Measurements from ENCODE around the gene HOXA7. TPM values are rescaled to one million over a fixed set of nuclear protein-coding genes. Genes with fewer than 3 reads are reported as not detected.
A peak's percentile ranks its signal among the peaks of the same experiment; 100 is the strongest.

HOXA7 gene
- total and polyA plus RNA-seq, 4 experiments from 2014 or later: not detected

GRCh38 chr7:27173511-27173955 lies 17.1 kb upstream of the HOXA7 start:
- H3K27me3 ChIP-seq (ENCODE audit: insufficient read depth, low read length): peaks cover 64% of the 10 kb centered on the region
- POLR2A ChIA-PET (ENCODE audit: partially characterized antibody): interaction anchor here (1.1 to 2.6 kb wide), 6 partner anchors 10 to 1312 kb away, joined by 3 to 9 read pairs (median 6); partner anchors contain the start of genes HOXA11 and HOXA7
- H3K4me3 ChIP-seq (ENCODE audit: low read length in 2 of 2): peak overlapping the region in 1 of 2 donors; percentile 32
- peak in 1 of 5 donors; percentile 53 for DNase-seq
- no peaks in the 10 kb centered on the region for H3K36me3 ChIP-seq (ENCODE audit: insufficient read depth, low read length)
- CTCF ChIA-PET (ENCODE audit: partially characterized antibody): interaction anchor here (1.4 to 3.2 kb wide), 3 partner anchors 13 to 1322 kb away, joined by 3 to 10 read pairs (median 3); no protein-coding TSS in a partner anchor
- peaks cover 36% of the 10 kb centered on the region for H3K4me1 ChIP-seq (ENCODE audit: insufficient read depth, low read length)
- Mint-ChIP-seq H3K4me1 (peaks cover 14 to 33% (median 20%) of the 10 kb centered on the region in 4 donors), H3K27me3 (peaks cover 58 to 66% of the 10 kb centered on the region in 2 donors), H3K27ac (peak overlapping the region in 1 of 7 donors; percentile 54), H3K4me3 (peak overlapping the region in 1 of 8 donors; percentile 15), H3K36me3 (peaks cover 0 to 2% of the 10 kb centered on the region in 2 donors), H3K9me3 (peaks cover 0 to 16% (median 3%) of the 10 kb centered on the region in 8 donors)
- no peaks in the 10 kb centered on the region for H3K9me3 ChIP-seq (ENCODE audit: control insufficient read depth in 1 of 2, low read length in 2 of 2)
- no peak overlapping the region for H3K27ac ChIP-seq (ENCODE audit: low read depth, low read length)
- intact Hi-C loops (cut with micrococcal nuclease): loop anchor here (1.0 kb wide), 1 partner anchor 11 kb away; no protein-coding TSS in a partner anchor

GRCh38 chr7:27172823-27173510 lies 16.5 kb upstream of the HOXA7 start:
- Histone ChIP-seq H3K9me3 (ENCODE audit: control insufficient read depth in 1 of 2, low read length in 2 of 2) (no peaks in the 10 kb centered on the region), H3K4me3 (ENCODE audit: low read length in 2 of 2) (peak overlapping the region in 1 of 2 donors; percentile 32), H3K27ac (ENCODE audit: low read depth, low read length) (no peak overlapping the region), H3K36me3 (ENCODE audit: insufficient read depth, low read length) (no peaks in the 10 kb centered on the region), H3K27me3 (ENCODE audit: insufficient read depth, low read length) (peaks cover 69% of the 10 kb centered on the region), H3K4me1 (ENCODE audit: insufficient read depth, low read length) (peaks cover 37% of the 10 kb centered on the region)
- peak overlapping the region in 2 of 7 donors; percentile 83 to 84 for H3K27ac Mint-ChIP-seq
- DNase-seq: no peak
- peaks cover 0 to 22% (median 4%) of the 10 kb centered on the region in 8 donors for H3K9me3 Mint-ChIP-seq
- peaks cover 14 to 39% (median 21%) of the 10 kb centered on the region in 4 donors for H3K4me1 Mint-ChIP-seq
- H3K4me3 Mint-ChIP-seq: peak overlapping the region in 7 of 8 donors; percentile 39 to 85 (median 65)
- intact Hi-C loops (cut with micrococcal nuclease): loop anchor here (1.0 kb wide), 1 partner anchor 11 kb away; no protein-coding TSS in a partner anchor
- peaks cover 0 to 2% of the 10 kb centered on the region in 2 donors for H3K36me3 Mint-ChIP-seq
- peaks cover 60 to 66% of the 10 kb centered on the region in 2 donors for H3K27me3 Mint-ChIP-seq
- ChIA-PET CTCF (ENCODE audit: partially characterized antibody) (interaction anchor here (0.7 to 3.2 kb wide), 4 partner anchors 10 to 1321 kb away, joined by 3 to 10 read pairs (median 3); no protein-coding TSS in a partner anchor), POLR2A (ENCODE audit: partially characterized antibody) (interaction anchor here (0.8 to 2.6 kb wide), 6 partner anchors 11 to 1311 kb away, joined by 3 to 6 read pairs (median 4); partner anchors contain the start of genes HOXA11 and HOXA7)

GRCh38 chr7:27172315-27172774 lies 15.9 kb upstream of the HOXA7 start:
- H3K4me1 Mint-ChIP-seq: peaks cover 14 to 41% (median 21%) of the 10 kb centered on the region in 4 donors
- H3K27ac ChIP-seq (ENCODE audit: low read depth, low read length): no peak overlapping the region
- intact Hi-C loops (cut with micrococcal nuclease): no loop called here
- ChIA-PET POLR2A (ENCODE audit: partially characterized antibody) (interaction anchor here (0.6 to 2.6 kb wide), 7 partner anchors 11 to 1311 kb away, joined by 3 to 6 read pairs (median 3); partner anchors contain the start of genes HOXA11 and HOXA7), CTCF (ENCODE audit: partially characterized antibody) (interaction anchor here (0.7 to 3.2 kb wide), 4 partner anchors 11 to 1320 kb away, joined by 3 to 10 read pairs (median 3); no protein-coding TSS in a partner anchor)
- peak overlapping the region; percentile 20 to 85 (median 72) for H3K4me3 Mint-ChIP-seq
- H3K36me3 ChIP-seq (ENCODE audit: insufficient read depth, low read length): no peaks in the 10 kb centered on the region
- H3K4me3 ChIP-seq (ENCODE audit: low read length in 2 of 2): no peak overlapping the region
- peaks cover 76% of the 10 kb centered on the region for H3K27me3 ChIP-seq (ENCODE audit: insufficient read depth, low read length)
- peak overlapping the region in 4 of 7 donors; percentile 19 to 83 (median 48) for H3K27ac Mint-ChIP-seq
- no peaks in the 10 kb centered on the region for H3K9me3 ChIP-seq (ENCODE audit: control insufficient read depth in 1 of 2, low read length in 2 of 2)
- peaks cover 37% of the 10 kb centered on the region for H3K4me1 ChIP-seq (ENCODE audit: insufficient read depth, low read length)
- peaks cover 59 to 65% of the 10 kb centered on the region in 2 donors for H3K27me3 Mint-ChIP-seq
- peak in 1 of 5 donors; percentile 17 for DNase-seq
- H3K36me3 Mint-ChIP-seq: peaks cover 0 to 2% of the 10 kb centered on the region in 2 donors
- H3K9me3 Mint-ChIP-seq: peaks cover 0 to 27% (median 6%) of the 10 kb centered on the region in 8 donors

GRCh38 chr7:27171637-27172314 lies 15.3 kb upstream of the HOXA7 start:
- intact Hi-C loops (cut with micrococcal nuclease): no loop called here
- peak overlapping the region in 6 of 7 donors; percentile 2 to 83 (median 58) for H3K27ac Mint-ChIP-seq
- DNase-seq: peak in 1 of 5 donors; percentile 18
- no peaks in the 10 kb centered on the region for H3K9me3 ChIP-seq (ENCODE audit: control insufficient read depth in 1 of 2, low read length in 2 of 2)
- H3K4me3 Mint-ChIP-seq: peak overlapping the region; percentile 52 to 85 (median 73)
- H3K4me1 Mint-ChIP-seq: peaks cover 14 to 47% (median 22%) of the 10 kb centered on the region in 4 donors
- no peaks in the 10 kb centered on the region for H3K36me3 ChIP-seq (ENCODE audit: insufficient read depth, low read length)
- peaks cover 0 to 33% (median 6%) of the 10 kb centered on the region in 8 donors for H3K9me3 Mint-ChIP-seq
- H3K27me3 Mint-ChIP-seq: peaks cover 63 to 68% of the 10 kb centered on the region in 2 donors
- H3K4me1 ChIP-seq (ENCODE audit: insufficient read depth, low read length): peaks cover 37% of the 10 kb centered on the region
- ChIA-PET CTCF (ENCODE audit: partially characterized antibody) (interaction anchor here (1.2 to 1.9 kb wide), 4 partner anchors 8 to 1277 kb away, joined by 3 to 12 read pairs (median 4); no protein-coding TSS in a partner anchor), POLR2A (ENCODE audit: partially characterized antibody) (interaction anchor here (0.6 to 2.7 kb wide), 3 partner anchors 10 to 41 kb away, joined by 3 to 9 read pairs (median 6); no protein-coding TSS in a partner anchor)
- peaks cover 81% of the 10 kb centered on the region for H3K27me3 ChIP-seq (ENCODE audit: insufficient read depth, low read length)
- no peak overlapping the region for H3K27ac ChIP-seq (ENCODE audit: low read depth, low read length)
- H3K36me3 Mint-ChIP-seq: peaks cover 0 to 2% of the 10 kb centered on the region in 2 donors
- H3K4me3 ChIP-seq (ENCODE audit: low read length in 2 of 2): no peak overlapping the region

- intact Hi-C loops (cut with micrococcal nuclease): no loop called here
- Mint-ChIP-seq H3K4me1 (peaks cover 14 to 47% (median 22%) of the 10 kb centered on the region in 4 donors), H3K27ac (peak overlapping the region in 3 of 7 donors; percentile 19 to 83 (median 75)), H3K9me3 (peaks cover 0 to 37% (median 6%) of the 10 kb centered on the region in 8 donors), H3K4me3 (peak overlapping the region in 5 of 8 donors; percentile 13 to 85 (median 61)), H3K27me3 (peaks cover 62 to 68% of the 10 kb centered on the region in 2 donors), H3K36me3 (peaks cover 0 to 2% of the 10 kb centered on the region in 2 donors)
- H3K27me3 ChIP-seq (ENCODE audit: insufficient read depth, low read length): peaks cover 86% of the 10 kb centered on the region
- POLR2A ChIA-PET (ENCODE audit: partially characterized antibody): interaction anchor here (2.7 kb wide), 1 partner anchor 16 kb away, joined by 9 read pairs; no protein-coding TSS in a partner anchor
- no peak overlapping the region for H3K27ac ChIP-seq (ENCODE audit: low read depth, low read length)
- DNase-seq: no peak
- CTCF ChIA-PET (ENCODE audit: partially characterized antibody): interaction anchor here (1.5 to 1.9 kb wide), 3 partner anchors 8 to 1276 kb away, joined by 4 to 12 read pairs (median 4); no protein-coding TSS in a partner anchor
- no peaks in the 10 kb centered on the region for H3K36me3 ChIP-seq (ENCODE audit: insufficient read depth, low read length)
- H3K9me3 ChIP-seq (ENCODE audit: control insufficient read depth in 1 of 2, low read length in 2 of 2): no peaks in the 10 kb centered on the region
- H3K4me1 ChIP-seq (ENCODE audit: insufficient read depth, low read length): peaks cover 42% of the 10 kb centered on the region
- H3K4me3 ChIP-seq (ENCODE audit: low read length in 2 of 2): no peak overlapping the region
These were observed 14.8 kb upstream of the HOXA7 start for GRCh38 chr7:27171325-27171636.

- peaks cover 61 to 65% of the 10 kb centered on the region in 2 donors for H3K27me3 Mint-ChIP-seq
- peaks cover 0 to 42% (median 6%) of the 10 kb centered on the region in 8 donors for H3K9me3 Mint-ChIP-seq
- no peaks in the 10 kb centered on the region for H3K36me3 ChIP-seq (ENCODE audit: insufficient read depth, low read length)
- H3K4me3 ChIP-seq (ENCODE audit: low read length in 2 of 2): no peak overlapping the region
- peaks cover 0 to 2% of the 10 kb centered on the region in 2 donors for H3K36me3 Mint-ChIP-seq
- intact Hi-C loops (cut with micrococcal nuclease): no loop called here
- peaks cover 92% of the 10 kb centered on the region for H3K27me3 ChIP-seq (ENCODE audit: insufficient read depth, low read length)
- H3K4me1 Mint-ChIP-seq: peaks cover 16 to 50% (median 25%) of the 10 kb centered on the region in 4 donors
- CTCF ChIA-PET (ENCODE audit: partially characterized antibody): interaction anchor here (1.0 to 1.9 kb wide), 6 partner anchors 9 to 1276 kb away, joined by 3 to 12 read pairs (median 4); no protein-coding TSS in a partner anchor
- no peak overlapping the region for H3K27ac ChIP-seq (ENCODE audit: low read depth, low read length)
- DNase-seq: no peak
- H3K4me3 Mint-ChIP-seq: peak overlapping the region in 5 of 8 donors; percentile 17 to 50 (median 26)
- H3K4me1 ChIP-seq (ENCODE audit: insufficient read depth, low read length): peaks cover 48% of the 10 kb centered on the region
- peak overlapping the region in 3 of 7 donors; percentile 22 to 83 (median 55) for H3K27ac Mint-ChIP-seq
- POLR2A ChIA-PET (ENCODE audit: partially characterized antibody): interaction anchor here (0.7 to 2.7 kb wide), 3 partner anchors 13 to 16 kb away, joined by 3 to 9 read pairs (median 7); partner anchors contain the start of gene HOXA11
- no peaks in the 10 kb centered on the region for H3K9me3 ChIP-seq (ENCODE audit: control insufficient read depth in 1 of 2, low read length in 2 of 2)
These were observed 14.2 kb upstream of the HOXA7 start for GRCh38 chr7:27170426-27171324.

All from CD4-positive, alpha-beta memory T cell (primary cell).